HepG2 (cell line): ENCODE measurements around the gene WSB1. TPM values are rescaled to one million over a fixed set of nuclear protein-coding genes. Genes with fewer than 3 reads are reported as not detected.
A peak's percentile ranks its signal among the peaks of the same experiment; 100 is the strongest.
"Not testable (repeated sequence)": the region's sequence is repeated elsewhere in the genome, so short reads cannot be mapped to it uniquely, and the experiment has no call there.

ENCODE experiments used
- ATAC-seq: fragments of 200-7000 bp; cut with Tn5 transposase; 3 replicates; pipeline ENCODE4 v1.9.1; 2020; ENCODE audit warnings: mild to moderate bottlenecking, moderate library complexity
- BruUV-seq: library from RNA; stranded (reverse); fragments of 400-500 nt; replicated peaks from 2 replicates; lab custom pipeline; 2021; lab: Mats Ljungman, UMichigan
- CTCF ChIA-PET: fragments of 300-600 bp; formaldehyde crosslinking; extraction: SDS; loops from one replicate; lab custom pipeline; 2021; ENCODE audit warnings: low total read pairs, inconsistent platforms, low intra/inter-chr PET ratio; lab: Yijun Ruan, JAX
- POLR2A ChIA-PET: fragments of 350-600 bp; sonication (Branson Sonifier 250); formaldehyde crosslinking; loops from one replicate; lab custom pipeline; 2020; ENCODE audit warnings: antibody characterized with exemption, inconsistent platforms; lab: Yijun Ruan, JAX
- DNase-seq: peaks from one replicate; pipeline ENCODE4 v3.0.0-alpha.2; 2015; ENCODE audit warnings: low spot score
- FAIRE-seq: peaks from 3 replicates; lab custom pipeline; 2011; peaks lifted over from hg19 to GRCh38; lab: Jason Lieb, UNC
- H2AFZ ChIP-seq: one replicate; pipeline ENCODE4 v1.6.1; 2011; ENCODE audit warnings: low read length, inconsistent platforms
- H3K27ac ChIP-seq: fragments of 300-600 bp; 3 replicates; pipeline ENCODE4 v1.8.0; 2011; ENCODE audit warnings: mixed run types, mild to moderate bottlenecking, mixed read lengths, low read length, inconsistent platforms; ENCODE audit not compliant: insufficient read depth; ENCODE audit errors: extremely low read length
- H3K27me3 ChIP-seq, 2 experiments: fragments of 200-600 bp in 1 of 2; 2 replicates in 1 of 2; 3 replicates in 1 of 2; pipeline versions ENCODE4 v1.6.0 to v1.8.0; 2011; ENCODE audit warnings: low read length in 2 of 2, mild to moderate bottlenecking in 2 of 2, moderate library complexity in 2 of 2, inconsistent platforms in 1 of 2; ENCODE audit not compliant: insufficient read depth in 2 of 2, control insufficient read depth in 1 of 2
- H3K36me3 ChIP-seq, 2 experiments: fragments of 200-600 bp in 1 of 2; replicated peaks in 1 of 2; 2 replicates in 1 of 2; 3 replicates in 1 of 2; pipeline versions ENCODE4 v1.5.1 to v1.8.0; 2011; ENCODE audit warnings: low read length in 2 of 2, inconsistent platforms in 1 of 2; ENCODE audit not compliant: insufficient read depth in 2 of 2, control insufficient read depth in 1 of 2
- H3K4me1 ChIP-seq: 2 replicates; pipeline ENCODE4 v1.5.1; 2012; ENCODE audit warnings: low read length, inconsistent platforms; ENCODE audit not compliant: insufficient read depth
- H3K4me2 ChIP-seq: 2 replicates; pipeline ENCODE4 v1.6.0; 2011; ENCODE audit warnings: low read depth, low read length, inconsistent platforms
- H3K4me3 ChIP-seq, 3 experiments: fragments of 200-600 bp in 1 of 3; sonication (generic), shearing (Covaris generic) in 1 of 3; replicated peaks in 1 of 3; 2 replicates each; pipeline ENCODE4 v1.5.1; 2011 to 2016; ENCODE audit warnings: low read length in 3 of 3, inconsistent platforms in 2 of 3, low read depth in 2 of 3, mild to moderate bottlenecking in 2 of 3, control low read depth in 1 of 3, mixed read lengths in 1 of 3; ENCODE audit not compliant: insufficient read depth in 1 of 3
- H3K79me2 ChIP-seq: one replicate; pipeline ENCODE4 v1.6.1; 2011; ENCODE audit warnings: low read length, inconsistent platforms; ENCODE audit not compliant: insufficient read depth
- H3K9ac ChIP-seq: 2 replicates; pipeline ENCODE4 v1.6.0; 2011; ENCODE audit warnings: mild to moderate bottlenecking, low read depth, low read length, inconsistent platforms; ENCODE audit not compliant: insufficient read depth
- H3K9me3 ChIP-seq: 2 replicates; pipeline ENCODE4 v1.5.1; 2012; ENCODE audit warnings: mild to moderate bottlenecking, low read length
- H4K20me1 ChIP-seq: 2 replicates; pipeline ENCODE4 v1.6.0; 2011; ENCODE audit warnings: inconsistent platforms, mild to moderate bottlenecking, low read length, moderate library complexity; ENCODE audit not compliant: insufficient read depth
- MED1 ChIP-seq: sonication (generic); formaldehyde crosslinking; IDR thresholded peaks from 2 replicates; pipeline ENCODE4 v1.4.0; 2020; ENCODE audit warnings: missing genetic modification reagents
- PAF1 ChIP-seq: IDR thresholded peaks from 2 replicates; pipeline ENCODE4 v1.6.1; 2016; ENCODE audit warnings: missing genetic modification reagents, missing compliant biosample characterization
- SKI ChIP-seq: fragments of 450-650 bp; IDR thresholded peaks from one replicate; pipeline ENCODE4 v1.6.1; 2018; ENCODE audit warnings: mild to moderate bottlenecking; ENCODE audit not compliant: partially characterized antibody
- SOX6 ChIP-seq, 2 experiments: fragments of 450-650 bp in 1 of 2; sonication (generic) in 1 of 2; formaldehyde crosslinking in 1 of 2; IDR thresholded peaks; 2 replicates each; pipeline versions ENCODE4 v1.4.0 to v1.6.1; 2017 to 2020; ENCODE audit warnings: antibody characterized with exemption in 1 of 2, mild to moderate bottlenecking in 1 of 2, missing genetic modification reagents in 1 of 2
- U2AF1 ChIP-seq: fragments of 200-400 bp; formaldehyde crosslinking; optimal IDR thresholded peaks from 2 replicates; pipeline ENCODE3; 2017; ENCODE audit warnings: mild to moderate bottlenecking, low read depth, low read length
- ZNF441 ChIP-seq: sonication (generic); formaldehyde crosslinking; IDR thresholded peaks from 2 replicates; pipeline ENCODE4 v1.7.0; 2021; ENCODE audit warnings: missing genetic modification reagents, borderline replicate concordance
- ZNF460 ChIP-seq: sonication (generic); formaldehyde crosslinking; IDR thresholded peaks from 2 replicates; pipeline ENCODE4 v1.5.1; 2020; ENCODE audit warnings: missing genetic modification reagents, mild to moderate bottlenecking, borderline replicate concordance
- whole genome bisulfite sequencing: methylation state at CpG from one replicate; pipeline ENCODE4 v1.1.6; 2017; ENCODE audit warnings: low lambda C conversion rate; 5-methylcytosine and 5-hydroxymethylcytosine counted together
- in situ Hi-C: cut with HindIII; loops from 2 replicates; pipeline ENCODE4 v1.10.0; 2017; ENCODE audit warnings: low pct_unique_long_range_greater_than_20kb; ENCODE audit not compliant: extremely low pct_ligation_motif_present
- intact Hi-C: fragments of 100-400 bp; cut with micrococcal nuclease; formaldehyde crosslinking; loops from one replicate; pipeline ENCODE4 v1.10.0; 2022; ENCODE audit not compliant: unreplicated experiment
- polyA plus RNA-seq, 8 experiments: library from polyadenylated mRNA; depleted of rRNA in 3 of 8; stranded (reverse) in 7 of 8; unstranded in 1 of 8; fragments of >200 nt; fragmentation: Illumina TruSeq in 4 of 8; extraction: Trizol in 4 of 8; gene quantifications; 2 replicates each; pipeline versions ENCODE4 v1.2.1 to v1.2.3, GENCODE V29; 2011 to 2016; ENCODE audit warnings: low read depth in 4 of 8, missing spikeins in 1 of 8, mixed read lengths in 1 of 8; ENCODE audit not compliant: insufficient read depth in 1 of 8
- total RNA-seq, 5 experiments: library from RNA; depleted of rRNA; stranded (reverse); fragments of >200 nt; fragmentation: Illumina TruSeq; extraction: Trizol; gene quantifications; 2 replicates each; pipeline ENCODE4 v1.2.3, GENCODE V29; 2016; ENCODE audit warnings: low read depth in 1 of 5

Gene WSB1
- total and polyA plus RNA-seq, 2 of the 13 experiments (the other 11 are each of a cell fraction or from before 2014, with no cell fraction given), result 81.3 to 294 TPM

GRCh38 chr17:27328686-27329085 is 34.8 kb downstream of the WSB1 start:
- H3K27ac ChIP-seq, H3K4me2 ChIP-seq, ATAC-seq: not testable (repeated sequence)
- peak; percentile 98 for TF ChIP-seq ZNF441 (CRISPR knock-in tag)
- TF ChIP-seq ZNF460 (CRISPR knock-in tag), result peak; percentile 53; the same call in 1 of the 2 replicates
- TF ChIP-seq, all 625 proteins: peak for 2; not testable (repeated sequence) for 623
- H3K4me1 ChIP-seq, result peaks cover 71% of the 10 kb centered on the region
- CTCF ChIA-PET, H3K27me3 ChIP-seq, FAIRE-seq, in situ Hi-C loops, BruUV-seq, H4K20me1 ChIP-seq, H3K4me3 ChIP-seq, H3K9ac ChIP-seq, H3K36me3 ChIP-seq, H3K79me2 ChIP-seq, H3K9me3 ChIP-seq, H2AFZ ChIP-seq, DNase-seq, intact Hi-C loops: not testable (repeated sequence)
- POLR2A ChIA-PET, result interaction anchor here (1.8 kb wide), 1 partner anchor 34 kb away, joined by 6 read pairs; the partner anchor contains the start of gene WSB1
- WGBS, result 31% methylated on average over 9 of the region's 9 CpGs

- no peak overlapping the region for H3K4me3 ChIP-seq
- POLR2A ChIA-PET, result interaction anchor here (1.8 kb wide), 1 partner anchor 35 kb away, joined by 6 read pairs; the partner anchor contains the start of gene WSB1
- no peaks in the 10 kb centered on the region for H3K27me3 ChIP-seq
- ATAC-seq, result no peak
- 57% methylated on average over 8 of the region's 8 CpGs for WGBS
- H3K36me3 ChIP-seq, result no peaks in the 10 kb centered on the region
- H3K4me2 ChIP-seq, result no peak overlapping the region
- H2AFZ ChIP-seq, result no peak overlapping the region
- no peak overlapping the region for H3K27ac ChIP-seq
- no peaks in the 10 kb centered on the region for H4K20me1 ChIP-seq
- DNase-seq, result no peak
- BruUV-seq, result no TSS peak
- no peak overlapping the region for H3K9ac ChIP-seq
- no peak for FAIRE-seq
- intact Hi-C loops, result no loop called here
- TF ChIP-seq ZNF460 (CRISPR knock-in tag), result no peak
- TF ChIP-seq MED1 (CRISPR knock-in tag), result no peak
- no peak for TF ChIP-seq SKI
- TF ChIP-seq PAF1 (CRISPR knock-in tag), result no peak
- TF ChIP-seq U2AF1, result no peak
- no peak for TF ChIP-seq SOX6 (IDR thresholded peaks at IDR 0.05)
- no peak for TF ChIP-seq SOX6 (CRISPR knock-in tag; IDR thresholded peaks at IDR 0.05)
- peaks cover 67% of the 10 kb centered on the region for H3K4me1 ChIP-seq
- CTCF ChIA-PET, result no interaction called here
- in situ Hi-C loops, result no loop called here
- H3K79me2 ChIP-seq, result no peaks in the 10 kb centered on the region
- H3K9me3 ChIP-seq, result no peaks in the 10 kb centered on the region
These were observed 35.4 kb downstream of the WSB1 start for GRCh38 chr17:27329146-27329805.
